ENCODE data around the gene SLC25A39.
"Not testable (repeated sequence)": the region's sequence is repeated elsewhere in the genome, so short reads cannot be mapped to it uniquely, and the experiment has no call there.

The SLC25A39 gene, protein sequence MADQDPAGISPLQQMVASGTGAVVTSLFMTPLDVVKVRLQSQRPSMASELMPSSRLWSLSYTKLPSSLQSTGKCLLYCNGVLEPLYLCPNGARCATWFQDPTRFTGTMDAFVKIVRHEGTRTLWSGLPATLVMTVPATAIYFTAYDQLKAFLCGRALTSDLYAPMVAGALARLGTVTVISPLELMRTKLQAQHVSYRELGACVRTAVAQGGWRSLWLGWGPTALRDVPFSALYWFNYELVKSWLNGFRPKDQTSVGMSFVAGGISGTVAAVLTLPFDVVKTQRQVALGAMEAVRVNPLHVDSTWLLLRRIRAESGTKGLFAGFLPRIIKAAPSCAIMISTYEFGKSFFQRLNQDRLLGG

DNA sequence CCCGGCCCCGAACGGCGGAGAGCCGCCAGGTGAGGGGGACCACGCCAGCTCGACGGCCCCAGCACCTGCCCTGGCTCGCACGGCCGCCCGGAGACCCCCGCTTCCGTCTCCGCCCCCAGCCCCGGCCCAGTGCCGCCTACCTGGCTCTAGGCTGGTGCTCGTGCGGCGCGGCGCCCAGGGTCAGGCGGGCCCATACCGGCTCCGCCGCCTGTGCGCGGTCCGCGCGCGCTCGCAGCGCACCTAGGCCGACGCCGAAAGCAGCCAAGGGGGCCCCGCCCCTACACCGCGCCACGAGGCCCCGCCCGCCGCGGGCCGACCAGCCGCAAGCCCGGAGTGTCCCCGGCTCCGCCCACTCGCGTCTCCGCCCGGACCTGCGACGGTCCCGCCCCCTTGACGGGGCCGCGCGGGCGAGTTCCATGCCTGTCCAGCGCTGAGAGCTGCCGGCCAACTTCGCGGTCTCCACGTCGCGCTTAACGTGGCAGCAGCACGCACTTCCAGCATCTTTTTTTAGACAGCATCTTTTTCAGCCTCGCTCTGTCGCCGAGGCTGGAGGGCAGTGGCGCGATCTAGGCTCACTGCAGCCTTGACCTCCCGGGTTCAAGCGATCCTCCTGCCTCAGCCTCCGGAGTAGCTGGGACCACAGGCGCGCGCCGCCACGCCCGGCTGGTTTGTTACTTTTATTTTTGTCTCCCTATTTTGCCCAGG lies at the start of gene SLC25A39:
Gene SLC25A39 (minus strand): TSS at position 253 of the 705 bp plus-strand sequence. CDS start 1,261 bp downstream, outside the sequence.
- peak; percentile 68 for DNase-seq

DNA sequence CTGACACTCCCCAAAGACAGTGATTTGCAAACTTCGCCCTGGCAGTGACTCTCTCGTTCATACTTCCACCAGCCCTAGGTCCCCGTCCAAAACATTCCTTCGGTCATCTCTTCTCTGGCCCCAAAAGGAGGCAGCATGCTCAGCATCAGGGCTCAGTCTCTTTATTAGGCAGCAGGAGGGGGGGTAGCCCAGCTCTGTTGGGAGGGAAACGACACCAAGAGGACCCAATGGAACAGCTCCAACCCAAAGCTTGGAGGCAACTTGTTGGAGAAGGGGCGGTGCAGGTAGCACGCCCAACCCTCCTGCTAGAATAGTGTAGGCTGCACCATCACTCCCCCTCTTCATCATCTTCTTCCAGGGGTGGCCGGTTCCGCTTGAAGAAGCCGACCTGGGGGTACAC lies 47.4 kb upstream of the SLC25A39 start:
- no peak for DNase-seq

DNA sequence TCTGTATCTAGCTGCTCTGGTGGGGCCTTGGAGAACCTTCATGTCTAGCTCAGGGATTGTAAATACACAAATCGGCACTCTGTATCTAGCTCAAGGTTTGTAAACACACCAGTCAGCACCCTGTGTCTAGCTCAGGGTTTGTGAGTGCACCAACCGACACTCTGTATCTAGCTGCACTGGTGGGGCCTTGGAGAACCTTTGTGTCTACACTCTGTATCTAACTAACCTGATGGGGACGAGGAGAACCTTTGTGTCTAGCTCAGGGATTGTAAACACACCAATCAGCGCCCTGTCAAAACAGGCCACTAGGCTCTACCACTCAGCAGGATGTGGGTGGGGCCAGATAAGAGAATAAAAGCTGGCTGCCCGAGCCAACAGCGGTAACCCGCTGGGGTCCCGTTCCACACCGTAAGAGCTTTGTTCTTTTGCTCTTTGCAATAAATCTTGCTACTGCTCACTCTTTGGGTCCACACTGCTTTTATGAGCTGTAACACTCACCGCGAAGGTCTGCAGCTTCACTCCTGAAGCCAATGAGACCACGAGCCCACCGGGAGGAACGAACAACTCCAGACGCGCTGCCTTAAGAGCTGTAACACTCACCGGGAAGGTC lies 44.9 kb upstream of the SLC25A39 start:
- DNase-seq: not testable (repeated sequence)

DNA sequence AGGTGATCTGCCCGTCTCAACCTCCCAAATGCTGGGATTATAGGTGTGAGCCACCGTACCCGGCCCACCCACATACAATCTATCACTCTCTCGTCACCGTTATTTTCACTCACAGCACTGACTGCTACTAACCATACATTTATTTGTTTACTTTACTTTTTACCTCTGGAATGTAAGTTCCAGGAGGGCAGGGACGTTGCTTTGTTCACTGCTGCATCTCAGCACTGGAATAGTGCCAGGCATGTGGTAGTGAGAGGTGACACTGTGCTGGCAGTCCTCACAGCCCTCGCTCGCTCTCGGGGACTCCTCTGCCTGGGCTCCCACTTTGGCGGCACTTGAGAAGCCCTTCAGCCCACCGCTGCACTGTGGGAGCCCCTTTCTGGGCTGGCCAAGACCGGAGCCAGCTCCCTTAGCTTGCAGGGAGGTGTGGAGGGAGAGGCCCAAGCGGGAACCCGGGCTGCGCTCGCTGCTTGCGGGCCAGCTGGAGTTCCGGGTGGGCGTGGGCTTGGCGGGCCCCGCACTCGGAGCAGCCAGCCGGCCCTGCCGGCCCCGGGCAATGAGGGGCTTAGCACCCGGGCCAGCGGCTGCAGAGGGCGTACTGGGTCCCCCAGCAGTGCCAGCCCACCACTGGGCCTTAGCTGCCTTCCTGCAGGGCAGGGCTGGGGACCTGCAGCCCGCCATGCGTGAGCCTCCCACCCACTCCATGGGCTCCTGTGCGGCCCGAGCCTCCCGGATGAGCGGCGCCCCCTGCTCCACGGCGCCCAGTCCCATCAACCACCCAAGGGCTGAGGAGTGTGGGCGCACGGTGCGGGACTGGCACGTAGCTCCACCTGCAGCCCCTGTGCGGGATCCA lies 44.0 kb upstream of the SLC25A39 start:
- DNase-seq: not testable (repeated sequence)

DNA sequence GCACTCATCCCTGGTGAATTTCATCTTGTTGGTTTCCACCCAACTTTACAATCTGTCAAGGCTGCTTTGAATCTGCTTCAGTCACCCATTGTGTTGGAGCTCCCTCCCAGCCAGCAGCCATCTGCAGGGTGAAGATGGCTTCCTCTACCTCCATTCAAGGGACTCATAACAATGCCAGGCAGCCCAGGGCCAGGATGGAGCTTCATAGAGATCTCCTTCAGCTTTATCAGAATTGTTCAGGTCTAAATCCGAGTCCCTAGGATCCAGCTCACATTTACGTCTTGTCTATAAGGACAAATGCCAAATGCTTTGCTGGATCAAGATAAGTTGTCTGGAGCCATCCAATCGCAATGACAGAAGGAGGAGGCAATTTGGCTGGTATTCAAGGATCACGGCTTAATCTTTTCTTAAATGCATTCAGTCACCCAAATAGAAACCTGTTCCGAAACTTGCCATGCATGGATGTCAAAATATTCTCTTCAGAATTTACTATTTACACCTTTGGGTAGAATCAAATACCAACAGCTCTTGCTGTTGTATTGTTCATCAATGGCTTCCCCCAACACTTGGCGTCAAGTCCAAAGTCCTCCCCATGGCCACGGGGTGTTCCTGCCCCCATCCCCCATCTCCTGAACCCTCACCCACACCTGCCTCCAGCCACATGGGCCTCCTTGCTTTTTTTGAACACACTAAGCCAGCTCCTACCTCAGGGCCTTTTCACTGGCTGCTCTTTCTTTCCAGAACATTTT lies 42.8 kb upstream of the SLC25A39 start:
- no peak for DNase-seq

DNA sequence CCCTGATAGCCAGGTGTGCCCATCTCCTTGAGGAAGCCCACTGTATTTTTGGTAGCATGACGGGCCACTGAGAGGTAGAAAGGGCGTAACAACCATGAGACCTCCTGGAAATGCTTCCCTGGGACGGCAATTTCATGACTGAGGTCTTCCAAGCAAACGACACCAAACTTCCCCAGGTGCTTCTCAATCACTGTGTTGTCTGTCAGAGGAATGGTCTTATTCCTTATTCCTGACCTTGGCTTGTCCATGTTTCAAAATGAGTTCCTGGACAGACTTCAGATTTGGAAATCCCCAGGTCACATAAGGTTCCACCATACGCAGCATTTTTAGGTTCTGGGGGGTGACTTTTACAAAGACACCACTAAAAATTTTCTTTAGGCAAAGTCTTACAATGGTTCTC lies 40.4 kb upstream of the SLC25A39 start:
- DNase-seq: not testable (repeated sequence)

DNA sequence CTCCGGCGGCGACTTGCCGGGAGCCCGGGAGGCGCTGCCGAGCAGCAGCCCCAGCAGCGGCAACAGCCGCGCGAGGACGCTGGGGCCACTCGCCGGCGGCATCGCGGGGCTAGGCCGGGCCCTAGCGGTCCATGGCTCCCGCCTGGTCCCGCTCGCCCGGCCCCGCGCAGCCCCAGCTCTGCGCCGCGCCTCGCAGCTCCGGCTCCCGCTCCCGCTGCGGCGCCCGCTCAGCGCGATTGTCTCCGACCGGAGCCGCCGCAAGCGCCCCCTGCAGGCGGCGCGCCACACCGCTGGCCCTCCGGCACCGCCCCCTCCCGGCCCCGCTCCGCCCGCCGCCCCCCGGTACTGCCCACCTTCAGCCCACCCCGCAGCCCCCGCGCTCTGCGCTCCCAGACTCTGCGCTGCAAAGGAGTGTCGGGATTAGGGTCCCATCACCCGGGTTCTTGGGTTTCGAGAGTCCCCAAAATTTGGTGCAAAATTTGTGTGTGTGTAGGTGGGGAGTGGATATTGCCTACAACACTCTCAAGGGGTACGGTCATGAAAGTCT lies 39.1 kb upstream of the SLC25A39 start, which contains the start of gene FAM171A2:
Gene FAM171A2 (minus strand): TSS at position 241 of the 547 bp plus-strand sequence. CDS start 139 bp downstream, at position 102.
- peak; percentile 43 for DNase-seq

DNA sequence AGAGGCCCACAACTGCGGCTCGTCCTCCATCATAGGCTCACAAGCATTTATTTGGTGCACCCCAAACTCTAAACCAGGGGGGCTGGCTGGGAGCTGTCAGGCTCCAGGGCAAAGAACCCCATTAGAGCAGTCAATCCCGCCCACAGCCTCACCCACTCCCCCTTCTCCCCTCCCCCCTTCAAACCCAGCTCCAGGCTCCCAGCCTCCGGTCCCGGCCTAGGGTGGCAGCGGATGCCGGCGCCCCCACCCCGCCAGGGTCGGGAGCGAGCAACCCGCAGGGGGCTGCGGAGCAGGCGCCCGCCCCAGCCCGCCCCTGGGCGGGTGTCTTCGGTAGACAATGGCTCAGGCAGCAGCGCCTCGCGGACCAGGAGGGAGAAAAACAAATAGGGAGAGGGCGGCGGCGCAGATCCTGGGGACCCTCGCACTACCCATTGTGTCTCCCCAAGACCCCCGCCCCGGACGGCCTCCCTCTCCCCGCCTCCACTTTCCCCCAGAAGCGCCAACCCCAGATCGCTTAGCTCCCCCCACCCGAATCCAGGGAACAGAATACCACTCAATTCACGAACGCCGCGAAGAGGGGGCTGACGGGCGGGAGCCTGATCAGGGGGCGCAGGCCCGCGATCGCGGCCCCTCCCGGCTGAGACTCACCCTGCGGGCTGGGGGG lies 38.5 kb upstream of the SLC25A39 start:
- no peak for DNase-seq

DNA sequence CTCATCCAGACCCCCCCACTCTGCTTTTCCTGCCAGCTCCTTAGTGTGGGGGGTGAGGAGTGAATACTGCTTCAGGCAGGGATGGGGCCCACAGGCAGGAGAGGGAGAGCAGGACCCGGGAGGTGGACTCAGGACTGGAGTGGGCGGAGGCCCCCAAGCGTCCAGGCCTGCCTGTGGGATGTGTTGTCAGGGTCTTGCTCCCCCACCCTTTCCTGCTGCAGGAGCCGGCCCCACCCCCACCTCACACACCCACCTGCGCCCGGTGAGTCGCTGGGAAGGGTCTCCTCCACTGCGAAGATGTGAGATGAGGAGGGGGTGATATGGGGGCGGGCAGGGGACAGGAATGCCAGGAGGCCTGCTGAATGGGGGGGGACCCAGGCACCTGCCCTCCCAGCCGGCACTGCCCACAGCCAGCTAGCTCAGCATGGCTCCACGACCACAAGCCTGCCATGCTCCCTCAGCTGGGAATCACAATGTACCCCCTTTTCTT lies 37.9 kb upstream of the SLC25A39 start:
- no peak for DNase-seq

DNA sequence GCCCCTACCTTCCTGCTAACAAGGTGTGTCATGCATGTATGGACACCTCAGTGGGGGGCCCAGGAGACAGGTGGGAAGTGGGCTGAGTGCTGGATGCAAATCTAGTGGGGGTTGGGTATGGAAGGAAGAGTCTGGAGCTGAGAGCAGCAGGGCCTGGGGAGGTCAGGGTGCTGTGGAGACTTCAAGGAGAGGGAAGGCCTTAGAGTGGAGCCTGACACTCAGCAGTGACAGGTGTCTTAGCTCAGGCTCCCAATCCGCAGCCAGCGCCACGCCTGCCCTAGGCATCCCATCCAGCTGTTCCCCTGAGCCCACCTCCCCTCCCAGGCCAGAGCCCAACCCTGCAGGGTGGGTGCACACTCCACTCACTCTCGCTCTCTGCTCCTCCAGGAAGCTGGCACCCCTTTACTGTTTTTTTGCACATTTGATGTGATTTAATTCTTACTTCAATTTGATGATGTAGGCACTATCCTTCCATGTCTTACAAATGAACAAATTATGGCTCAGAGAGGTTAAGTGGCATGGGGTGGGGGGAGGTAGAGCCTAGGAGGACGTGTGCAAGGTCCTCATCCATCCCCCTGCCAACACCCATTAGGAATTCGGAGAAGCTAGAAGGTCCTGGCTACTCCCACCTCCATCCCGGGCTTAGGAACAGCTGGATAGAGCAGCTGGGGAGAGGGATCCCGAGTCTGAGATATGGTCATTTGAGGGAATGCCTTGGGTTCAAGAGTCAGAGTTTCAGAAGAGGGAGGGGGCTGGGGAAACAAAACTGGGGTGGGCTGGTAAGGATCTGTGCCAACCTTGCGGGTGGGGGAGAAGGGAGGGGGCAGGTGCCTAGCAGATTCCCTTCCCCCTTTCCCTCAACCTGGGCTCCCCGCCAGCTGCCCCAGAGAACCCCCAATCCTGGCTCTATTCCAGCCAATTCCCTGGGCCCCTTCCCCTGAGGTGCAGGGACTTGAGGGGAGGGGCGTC lies 37.0 kb upstream of the SLC25A39 start:
- DNase-seq: no peak

DNA sequence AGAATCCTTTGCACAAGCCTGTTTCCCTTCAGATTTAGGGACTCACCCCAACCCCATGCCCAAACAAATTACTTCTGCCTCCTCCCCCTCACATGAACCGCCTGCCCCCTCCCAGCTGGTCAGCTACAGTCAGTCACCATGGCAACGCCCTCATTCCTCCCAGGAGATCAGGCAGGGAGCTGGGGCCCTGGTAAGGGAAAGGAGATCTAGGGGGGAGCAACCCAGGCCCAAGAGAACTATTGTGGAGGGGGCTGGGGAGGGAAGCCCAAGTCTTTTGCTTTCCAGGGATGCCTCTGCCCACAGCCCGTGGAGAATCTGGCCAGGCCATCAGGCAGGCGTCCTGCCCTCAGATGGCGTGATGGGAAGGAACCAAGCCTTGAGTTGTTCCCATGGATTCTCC lies 36.2 kb upstream of the SLC25A39 start:
- DNase-seq: no peak

DNA sequence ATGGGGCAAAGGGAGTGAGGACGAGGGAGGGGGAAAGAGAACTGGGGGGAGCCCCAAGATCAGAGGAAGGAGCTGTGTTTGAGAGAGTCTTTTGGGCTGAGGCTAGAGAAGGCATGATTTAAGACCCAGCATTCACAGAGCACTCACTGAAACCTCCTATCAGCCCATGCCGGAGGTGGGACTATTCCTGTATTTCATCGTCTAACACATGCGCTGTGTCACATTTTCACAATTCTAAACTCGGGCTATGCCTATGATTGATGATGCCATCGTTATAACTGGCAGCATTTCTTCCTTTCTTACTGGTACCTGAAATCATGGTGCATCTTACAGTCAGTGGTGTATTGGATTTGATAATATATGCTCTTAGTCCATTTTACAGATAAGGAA lies 35.5 kb upstream of the SLC25A39 start:
- DNase-seq: no peak

DNA sequence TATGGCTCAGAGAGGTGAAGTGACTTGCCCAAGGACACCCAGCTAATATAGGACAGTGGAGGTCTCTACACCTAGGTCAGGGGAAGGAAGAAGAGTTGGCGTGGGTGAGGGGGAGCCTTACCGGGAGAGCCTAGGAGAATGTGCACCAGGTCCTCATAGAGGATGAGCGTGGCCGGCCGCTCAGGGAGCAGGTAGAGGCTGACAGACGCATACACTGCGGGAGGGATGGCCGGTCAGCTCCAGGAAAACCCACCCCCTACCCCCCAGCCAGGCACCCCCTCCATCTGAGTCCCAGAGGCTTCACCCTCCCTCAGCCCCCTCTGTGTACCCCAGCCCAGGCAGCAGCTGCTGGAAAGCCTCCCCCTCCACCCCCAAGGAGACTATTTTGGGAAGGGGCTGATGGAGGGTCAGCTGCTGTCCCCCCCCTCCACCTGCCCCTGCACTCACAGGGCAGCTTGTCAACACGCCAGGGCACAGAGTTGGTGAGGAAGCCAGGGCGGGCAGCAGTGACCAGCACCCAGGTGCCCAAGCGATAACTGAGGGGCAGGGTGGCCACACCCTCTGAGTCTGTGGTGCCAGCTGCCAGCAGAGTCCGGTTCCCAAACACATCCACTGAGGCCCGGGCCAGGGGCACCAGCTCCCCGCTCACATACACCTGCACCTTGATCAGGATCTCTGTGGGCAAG lies 35.0 kb upstream of the SLC25A39 start:
- DNase-seq: no peak

DNA sequence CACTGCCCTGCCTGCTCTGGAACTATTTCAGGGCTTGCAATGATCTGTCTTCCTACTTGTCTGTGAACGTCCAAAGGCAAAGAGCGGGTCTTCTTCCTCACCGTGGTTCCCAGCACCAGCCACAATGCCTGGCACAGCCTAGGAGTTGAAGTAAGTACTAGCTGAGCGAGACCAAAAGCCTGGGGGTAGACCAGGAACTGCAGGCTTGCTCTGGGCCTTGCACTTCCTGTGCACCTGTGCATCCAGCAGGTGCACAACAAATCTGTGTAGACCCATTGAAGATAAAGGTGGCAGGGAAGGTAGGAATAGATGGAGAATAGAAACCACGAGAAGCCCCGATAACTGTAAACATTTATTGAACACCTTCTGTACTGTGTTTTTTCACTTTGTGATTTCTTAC lies 34.4 kb upstream of the SLC25A39 start:
- DNase-seq: no peak

DNA sequence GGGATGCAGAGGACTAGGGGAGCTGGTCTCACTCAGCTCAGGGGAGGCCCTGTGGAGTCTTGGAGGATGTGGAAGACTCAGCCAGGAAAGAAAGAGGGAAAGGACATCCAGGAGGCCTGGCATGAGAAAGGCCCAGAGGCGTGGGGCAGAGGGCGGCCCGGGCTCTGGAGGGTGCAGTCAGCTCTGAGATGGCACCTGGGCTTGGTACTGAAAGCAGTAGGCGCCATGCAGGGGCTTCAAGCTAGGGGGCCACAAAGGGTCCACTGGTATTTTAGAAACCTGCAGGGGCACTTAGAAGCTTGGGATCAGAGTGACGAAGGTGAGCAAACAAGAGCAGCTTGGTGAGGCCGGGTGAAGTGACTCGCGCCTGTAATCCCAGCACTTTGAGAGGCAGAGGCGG lies 33.4 kb upstream of the SLC25A39 start:
- no peak for DNase-seq

DNA sequence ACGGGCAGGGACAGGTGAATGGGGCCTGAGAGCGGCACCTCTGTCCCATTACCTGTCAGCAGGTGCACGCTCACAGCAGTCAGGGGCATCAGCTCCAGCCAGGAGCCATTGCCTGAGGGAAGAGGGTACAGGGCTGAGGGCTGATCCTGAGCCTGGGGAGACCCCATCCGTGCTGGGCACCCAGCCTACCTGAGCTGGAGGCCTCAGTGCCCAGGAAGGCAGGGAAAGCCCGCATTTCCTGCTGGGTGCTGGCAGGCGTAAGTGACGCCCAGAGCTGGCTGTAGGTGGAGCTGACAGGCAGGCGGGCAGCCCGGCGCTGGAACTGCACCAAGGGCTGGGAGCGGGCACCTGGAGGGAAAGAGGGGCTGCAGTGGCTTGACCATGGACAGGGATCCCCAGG lies 31.6 kb upstream of the SLC25A39 start:
- DNase-seq: no peak

DNA sequence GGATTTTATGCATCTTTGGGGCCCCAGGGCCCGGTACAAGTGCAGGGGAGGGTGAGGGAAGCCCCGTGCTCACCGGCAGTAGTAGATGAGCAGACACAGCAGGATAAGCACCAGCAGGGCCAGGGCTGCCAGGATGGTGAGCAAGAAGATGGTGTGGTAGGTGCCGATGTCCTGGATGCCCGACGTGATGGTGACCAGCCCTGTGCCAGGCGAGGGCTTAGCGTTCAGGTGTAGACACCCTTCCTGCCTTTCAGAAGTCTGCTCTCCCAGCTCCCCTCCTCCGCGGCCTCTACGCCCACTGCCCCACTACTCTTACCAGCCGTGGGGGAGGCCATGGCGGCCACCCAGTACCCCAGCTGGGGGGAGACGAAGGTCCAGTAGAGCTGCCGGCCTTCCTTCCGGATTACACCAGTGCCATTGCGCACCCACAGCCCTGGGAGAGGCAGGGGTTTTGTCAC lies 31.0 kb upstream of the SLC25A39 start:
- DNase-seq: no peak

DNA sequence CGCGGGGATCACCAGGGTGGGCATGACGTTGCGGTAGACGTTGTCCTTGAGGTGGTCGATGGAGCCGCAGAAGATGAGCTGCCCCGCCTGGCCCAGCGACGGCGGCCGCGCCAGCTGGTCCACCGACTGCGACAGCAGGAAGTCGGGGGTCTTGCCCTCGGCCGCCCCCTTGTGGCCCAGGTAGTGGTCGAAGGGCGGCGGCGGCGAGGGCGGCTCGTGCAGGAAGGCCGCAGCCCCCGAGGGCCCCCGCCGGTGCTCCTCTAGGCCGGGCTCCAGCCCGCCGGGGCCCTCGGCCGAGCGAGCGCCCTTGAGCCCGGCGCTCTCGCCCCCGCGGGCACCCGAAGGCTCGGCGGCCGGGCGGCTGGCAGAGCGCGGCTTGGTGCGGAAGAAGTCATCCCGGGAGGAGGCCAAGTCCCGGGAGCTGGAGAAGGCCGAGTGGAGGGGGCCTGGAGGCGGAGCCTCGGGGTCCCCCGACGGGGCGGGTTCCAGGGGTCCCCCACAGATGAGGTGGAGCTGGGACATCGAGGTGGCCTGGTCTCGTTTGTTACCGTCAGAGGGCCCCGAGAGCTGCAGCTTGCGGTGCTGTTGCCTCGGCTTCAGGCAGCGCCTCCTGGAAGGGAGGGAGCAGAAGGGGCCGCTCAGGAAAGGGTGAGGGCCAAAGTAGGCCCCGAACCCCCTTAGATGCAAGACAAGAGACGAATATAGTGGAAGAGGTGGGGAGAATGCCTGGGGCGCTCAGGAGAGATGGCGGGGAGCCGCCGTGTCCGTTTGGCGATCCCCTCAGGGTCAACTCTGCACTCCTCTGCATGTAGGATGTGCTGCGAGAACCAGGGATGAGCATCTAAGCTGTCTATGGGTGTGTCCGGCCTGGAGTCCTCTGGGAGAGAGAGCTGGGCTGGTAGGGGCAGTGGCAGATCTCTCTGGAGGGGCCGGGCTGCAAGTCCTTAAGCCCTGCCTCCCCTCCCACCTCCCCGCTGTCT lies 30.2 kb upstream of the SLC25A39 start:
- DNase-seq: no peak
